Natural killer cell (primary cell): ENCODE data around the gene KCNQ1OT1. TPM values are rescaled to one million over a fixed set of nuclear protein-coding genes. Genes with fewer than 3 reads are reported as not detected.

ENCODE experiments used
- ATAC-seq, 3 donors: fragments of 150-1000 bp in 2 of 3; fragments of 200-7000 bp in 1 of 3; cut with Tn5 transposase; 1 replicate in 1 of 3; 2 replicates in 2 of 3; pipeline ENCODE4 v1.10.0; 2021; ENCODE audit warnings: mild to moderate bottlenecking in 2 of 3, moderate library complexity in 2 of 3
- DNase-seq, 2 donors: peaks; one replicate each; pipeline versions ENCODE4 v3.0.0 to v3.0.0-alpha.2; 2013 to 2021; ENCODE audit warnings: mixed read lengths in 1 of 2
- H3K27ac ChIP-seq: one replicate; pipeline ENCODE4 v1.5.1; 2013; ENCODE audit warnings: mild to moderate bottlenecking, low read length
- H3K27me3 ChIP-seq: one replicate; pipeline ENCODE4 v1.6.1; 2013; ENCODE audit warnings: low read length; ENCODE audit not compliant: control insufficient read depth, insufficient read depth
- H3K36me3 ChIP-seq: one replicate; pipeline ENCODE4 v1.6.1; 2013; ENCODE audit warnings: low read length; ENCODE audit not compliant: control insufficient read depth, insufficient read depth
- H3K4me1 ChIP-seq: one replicate; pipeline ENCODE4 v1.6.1; 2013; ENCODE audit warnings: low read length; ENCODE audit not compliant: control insufficient read depth, insufficient read depth
- H3K4me3 ChIP-seq: one replicate; pipeline ENCODE4 v1.5.1; 2013; ENCODE audit warnings: low read length
- H3K9me3 ChIP-seq: one replicate; pipeline ENCODE4 v1.6.1; 2013; ENCODE audit warnings: low read length; ENCODE audit not compliant: control insufficient read depth, insufficient read depth
- H3K27ac Mint-ChIP-seq, 2 donors: one replicate each; pipeline ENCODE4 v1.8.0; 2022; ENCODE audit warnings: mild to moderate bottlenecking in 2 of 2, mixed read lengths in 2 of 2, moderate library complexity in 1 of 2
- H3K27me3 Mint-ChIP-seq, 2 donors: one replicate each; pipeline ENCODE4 v1.8.0; 2022; ENCODE audit warnings: low read depth in 2 of 2, mixed read lengths in 2 of 2
- H3K36me3 Mint-ChIP-seq: one replicate; pipeline ENCODE4 v1.8.0; 2022; ENCODE audit warnings: mixed read lengths
- H3K4me1 Mint-ChIP-seq, 2 donors: one replicate each; pipeline ENCODE4 v1.8.0; 2022; ENCODE audit warnings: mixed read lengths in 2 of 2
- H3K4me3 Mint-ChIP-seq: one replicate; pipeline ENCODE4 v1.8.0; 2022; ENCODE audit warnings: mild to moderate bottlenecking, moderate library complexity, mixed read lengths
- H3K9me3 Mint-ChIP-seq, 2 donors: one replicate each; pipeline ENCODE4 v1.8.0; 2022; ENCODE audit warnings: mixed read lengths in 2 of 2
- CTCF ChIP-seq: fragments of 200-600 bp; IDR thresholded peaks from one replicate; pipeline ENCODE4 v1.8.0; 2022; ENCODE audit warnings: antibody characterized with exemption
- WGBS: methylation state at CpG from one replicate; pipeline ENCODE4 v1.1.7; 2013; ENCODE audit warnings: missing lambda C conversion rate; ENCODE audit not compliant: insufficient coverage; 5-methylcytosine and 5-hydroxymethylcytosine counted together
- intact Hi-C: fragments of 100-400 bp; cut with micrococcal nuclease; formaldehyde crosslinking; loops from one replicate; pipeline ENCODE4 v1.14.2; 2022
- total RNA-seq, 4 donors: library from RNA; stranded (reverse); fragments of 120-200 nt in 1 of 4; gene quantifications; one replicate each; pipeline versions ENCODE4 v1.2.3 to v1.2.4, GENCODE V29; 2013 to 2022

Gene KCNQ1OT1
- total RNA-seq, 3 donors from 2014 or later (not counting 1 experiment from before 2014, with no cell fraction given): 0.72 to 0.78 (median 0.75) TPM

GRCh38 chr11:2631161-2631560, 68.6 kb downstream of the KCNQ1OT1 start:
- Histone ChIP-seq H3K9me3 (peaks cover 4% of the 10 kb centered on the region), H3K4me1 (no peaks in the 10 kb centered on the region), H3K27ac (no peak overlapping the region), H3K36me3 (no peaks in the 10 kb centered on the region), H3K27me3 (no peaks in the 10 kb centered on the region), H3K4me3 (no peak overlapping the region)
- no peak for DNase-seq
- intact Hi-C loops: no loop called here
- Mint-ChIP-seq H3K4me1 (no peaks in the 10 kb centered on the region), H3K27me3 (peaks cover 4 to 35% of the 10 kb centered on the region in 2 donors), H3K36me3 (peaks cover 42% of the 10 kb centered on the region), H3K9me3 (peaks cover 7 to 20% of the 10 kb centered on the region in 2 donors), H3K27ac (no peak overlapping the region), H3K4me3 (no peak overlapping the region)
- no peak for TF ChIP-seq CTCF
- ATAC-seq: no peak
- 100% methylated on average over 1 of the region's 1 CpG for WGBS

GRCh38 chr11:2630679-2631078, 69.1 kb downstream of the KCNQ1OT1 start:
- H3K4me3 ChIP-seq: no peak overlapping the region

GRCh38 chr11:2625183-2625582, 74.6 kb downstream of the KCNQ1OT1 start:
- Mint-ChIP-seq H3K27me3 (peaks cover 6 to 39% of the 10 kb centered on the region in 2 donors), H3K9me3 (no peaks in the 10 kb centered on the region), H3K4me1 (no peaks in the 10 kb centered on the region), H3K4me3 (no peak overlapping the region), H3K36me3 (peaks cover 13% of the 10 kb centered on the region), H3K27ac (no peak overlapping the region)
- ATAC-seq (no peak), DNase-seq (no peak)
- WGBS: 50% methylated on average over 2 of the region's 3 CpGs
- Histone ChIP-seq H3K9me3 (no peaks in the 10 kb centered on the region), H3K27ac (no peak overlapping the region), H3K27me3 (no peaks in the 10 kb centered on the region), H3K36me3 (no peaks in the 10 kb centered on the region), H3K4me1 (no peaks in the 10 kb centered on the region), H3K4me3 (no peak overlapping the region)
- intact Hi-C loops: no loop called here
- no peak for TF ChIP-seq CTCF

More at GRCh38 chr11:2630679-2631078, 69.1 kb downstream of the KCNQ1OT1 start:
- Histone ChIP-seq H3K36me3 (no peaks in the 10 kb centered on the region), H3K27me3 (no peaks in the 10 kb centered on the region), H3K27ac (no peak overlapping the region), H3K4me1 (no peaks in the 10 kb centered on the region), H3K9me3 (peaks cover 4% of the 10 kb centered on the region)
- intact Hi-C loops: no loop called here
- Mint-ChIP-seq H3K4me3 (no peak overlapping the region), H3K27ac (no peak overlapping the region), H3K27me3 (peaks cover 4 to 35% of the 10 kb centered on the region in 2 donors), H3K4me1 (no peaks in the 10 kb centered on the region), H3K36me3 (peaks cover 42% of the 10 kb centered on the region), H3K9me3 (peaks cover 7 to 20% of the 10 kb centered on the region in 2 donors)
- 100% methylated on average over 1 of the region's 1 CpG for WGBS
- ATAC-seq (no peak), DNase-seq (no peak)
- no peak for TF ChIP-seq CTCF

- H3K27me3 ChIP-seq: no peaks in the 10 kb centered on the region
- H3K4me1 ChIP-seq: no peaks in the 10 kb centered on the region
- no peaks in the 10 kb centered on the region for H3K9me3 ChIP-seq
- Mint-ChIP-seq H3K36me3 (no peaks in the 10 kb centered on the region), H3K27me3 (peaks cover 6 to 36% of the 10 kb centered on the region in 2 donors), H3K9me3 (no peaks in the 10 kb centered on the region), H3K4me1 (no peaks in the 10 kb centered on the region), H3K27ac (no peak overlapping the region), H3K4me3 (no peak overlapping the region)
- TF ChIP-seq CTCF: no peak
- ATAC-seq (no peak), DNase-seq (no peak)
- H3K36me3 ChIP-seq: no peaks in the 10 kb centered on the region
- intact Hi-C loops: no loop called here
- no CpG with 5 or more reads among the region's 3 CpGs for WGBS
- no peak overlapping the region for H3K4me3 ChIP-seq
- H3K27ac ChIP-seq: no peak overlapping the region
Measured at GRCh38 chr11:2621894-2622293, 77.9 kb downstream of the KCNQ1OT1 start.
